ENCODE results near the gene SHCBP1. TPM values are rescaled to one million over a fixed set of nuclear protein-coding genes. Genes with fewer than 3 reads are reported as not detected.
"Not testable (repeated sequence)": the region's sequence is repeated elsewhere in the genome, so short reads cannot be mapped to it uniquely, and the experiment has no call there.

Gene SHCBP1, protein sequence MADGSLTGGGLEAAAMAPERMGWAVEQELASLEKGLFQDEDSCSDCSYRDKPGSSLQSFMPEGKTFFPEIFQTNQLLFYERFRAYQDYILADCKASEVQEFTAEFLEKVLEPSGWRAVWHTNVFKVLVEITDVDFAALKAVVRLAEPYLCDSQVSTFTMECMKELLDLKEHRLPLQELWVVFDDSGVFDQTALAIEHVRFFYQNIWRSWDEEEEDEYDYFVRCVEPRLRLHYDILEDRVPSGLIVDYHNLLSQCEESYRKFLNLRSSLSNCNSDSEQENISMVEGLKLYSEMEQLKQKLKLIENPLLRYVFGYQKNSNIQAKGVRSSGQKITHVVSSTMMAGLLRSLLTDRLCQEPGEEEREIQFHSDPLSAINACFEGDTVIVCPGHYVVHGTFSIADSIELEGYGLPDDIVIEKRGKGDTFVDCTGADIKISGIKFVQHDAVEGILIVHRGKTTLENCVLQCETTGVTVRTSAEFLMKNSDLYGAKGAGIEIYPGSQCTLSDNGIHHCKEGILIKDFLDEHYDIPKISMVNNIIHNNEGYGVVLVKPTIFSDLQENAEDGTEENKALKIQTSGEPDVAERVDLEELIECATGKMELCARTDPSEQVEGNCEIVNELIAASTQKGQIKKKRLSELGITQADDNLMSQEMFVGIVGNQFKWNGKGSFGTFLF
- 2.8 TPM for total RNA-seq

GRCh38 chr16:46621006-46621933 lies at the start of gene SHCBP1:
Gene SHCBP1 (minus strand): TSS chr16:46621379. CDS start chr16:46621359, 20 bp downstream.
- DNase-seq = peak; percentile 46

DNA sequence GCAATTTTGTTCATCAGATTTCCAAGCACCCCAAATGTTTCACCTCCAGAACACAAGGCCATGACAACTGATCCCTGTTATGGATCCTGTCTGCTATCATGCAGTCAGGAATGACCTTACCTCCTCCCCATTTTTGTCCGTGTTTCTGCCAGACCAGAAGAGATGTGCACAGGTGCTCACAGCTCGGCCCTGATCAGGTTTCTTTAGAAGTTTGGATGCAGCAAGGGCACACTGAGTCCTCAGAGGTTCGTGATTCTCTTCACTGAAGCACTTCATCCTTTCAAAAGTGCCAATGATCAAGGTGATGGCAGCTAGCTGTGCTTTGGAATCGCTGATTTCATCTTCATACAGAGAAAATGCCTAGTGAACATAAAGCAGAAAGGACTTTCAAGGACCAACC lies 40.9 kb upstream of the SHCBP1 start:
- DNase-seq = no peak

DNA sequence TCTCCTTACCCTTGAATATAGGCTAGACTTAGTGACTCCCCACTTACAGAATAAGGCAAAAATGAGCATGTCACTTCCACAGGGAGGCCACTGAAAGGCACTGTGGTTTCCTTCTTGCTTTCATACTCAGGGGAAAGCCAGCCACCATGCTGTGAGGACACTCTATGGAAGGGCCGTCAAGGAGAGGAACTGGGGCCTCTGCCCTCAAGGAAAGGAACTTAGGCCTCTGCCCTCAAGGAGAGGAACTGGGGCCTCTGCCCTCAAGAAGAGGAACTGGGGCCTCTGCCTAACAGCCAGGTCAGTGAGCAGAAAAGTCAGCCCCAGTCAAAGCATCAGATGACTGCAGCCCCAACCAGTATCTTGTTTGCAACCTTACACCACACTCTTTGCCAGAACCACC lies 37.7 kb upstream of the SHCBP1 start:
- DNase-seq = no peak

- DNase-seq = no peak
These were observed 30.1 kb upstream of the SHCBP1 start for GRCh38 chr16:46651305-46651704.

DNA sequence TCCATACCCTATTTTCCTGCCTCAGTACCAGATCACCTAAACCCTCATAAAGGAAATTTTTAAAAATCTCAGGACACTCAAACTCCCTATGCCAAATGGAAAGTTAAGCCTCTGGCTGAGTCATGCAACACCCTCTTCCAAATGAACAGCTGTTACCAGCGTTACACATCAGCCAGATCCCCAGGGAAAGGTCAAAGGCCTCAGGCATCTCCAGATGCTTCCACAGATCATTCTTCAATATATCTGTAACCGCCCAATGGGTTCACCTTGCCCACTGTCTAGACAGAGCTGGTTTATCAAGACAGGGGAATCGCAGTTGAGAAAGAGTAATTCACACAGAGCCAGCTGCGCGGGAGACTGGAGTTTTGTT lies 29.1 kb upstream of the SHCBP1 start:
- no peak for DNase-seq

GRCh38 chr16:46649588-46650253 lies 28.5 kb upstream of the SHCBP1 start:
- DNase-seq = peak; percentile 33

DNA sequence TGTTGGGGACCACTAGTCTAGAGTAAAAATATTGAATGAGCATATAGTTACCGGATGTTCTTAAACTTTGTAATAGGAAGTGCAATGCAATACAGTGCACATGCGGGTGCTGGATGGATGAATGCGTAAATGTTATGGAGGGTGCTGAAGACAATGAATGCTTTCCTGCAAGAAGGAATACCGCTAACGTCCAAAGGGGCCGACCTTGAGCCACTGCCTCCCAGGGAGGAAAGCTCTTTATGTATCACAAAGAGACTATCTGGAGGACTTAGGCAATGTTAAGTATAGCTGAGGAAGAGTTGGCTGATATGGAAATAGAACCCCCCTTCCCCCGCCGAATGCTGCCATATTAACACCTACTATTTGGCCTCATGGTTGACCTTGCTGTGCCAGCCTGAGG lies 27.5 kb upstream of the SHCBP1 start:
- no peak for DNase-seq

- DNase-seq = no peak
These were observed 18.1 kb upstream of the SHCBP1 start for GRCh38 chr16:46638947-46639925.

GRCh38 chr16:46632778-46633733 lies 11.9 kb upstream of the SHCBP1 start:
- DNase-seq = no peak

DNA sequence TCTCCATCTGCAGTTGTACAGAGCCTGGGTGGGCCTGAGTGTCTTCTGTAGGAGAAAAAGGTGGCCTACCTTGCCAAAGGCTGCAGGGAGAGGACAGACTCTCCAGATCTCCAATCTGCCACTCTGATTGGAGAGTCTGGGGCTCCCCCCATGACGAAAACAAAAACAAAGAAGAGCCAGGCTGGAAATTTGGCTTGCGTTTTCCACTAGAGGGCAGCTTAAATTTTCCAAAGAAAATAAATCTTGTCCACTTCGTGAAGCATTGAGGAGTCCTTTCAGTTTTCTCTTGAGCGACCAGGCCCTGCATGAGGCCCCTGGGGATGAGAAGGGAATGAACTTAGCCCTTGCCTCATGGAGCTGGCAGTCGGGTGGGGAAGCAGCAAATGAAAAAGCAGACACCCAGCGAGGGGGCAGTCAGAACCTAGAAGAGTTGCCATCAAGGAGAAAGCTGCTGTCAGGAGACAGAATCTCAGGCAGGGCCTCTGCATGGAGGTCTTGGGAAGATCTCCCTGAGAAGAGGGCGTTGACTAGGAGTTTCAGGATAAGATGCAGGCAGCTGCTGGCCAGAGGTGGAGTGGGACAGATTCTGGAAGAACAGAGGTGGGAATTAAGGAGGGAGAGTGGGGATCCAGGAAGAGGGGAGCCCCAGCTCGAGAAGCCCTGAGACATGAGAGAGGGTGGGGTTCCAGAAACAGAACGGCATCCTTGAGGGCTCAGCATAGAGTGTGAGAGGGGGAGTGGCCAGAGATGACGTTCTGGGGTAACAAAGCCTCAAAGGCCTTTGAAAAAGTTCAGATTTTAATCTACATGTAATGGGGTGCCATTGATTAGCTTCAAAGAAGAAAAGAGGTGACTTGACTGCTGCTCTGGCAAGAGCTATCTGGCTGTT lies 8.4 kb upstream of the SHCBP1 start:
- DNase-seq = no peak

- no peak for DNase-seq
These were observed 6.6 kb upstream of the SHCBP1 start for GRCh38 chr16:46627746-46628145.

DNA sequence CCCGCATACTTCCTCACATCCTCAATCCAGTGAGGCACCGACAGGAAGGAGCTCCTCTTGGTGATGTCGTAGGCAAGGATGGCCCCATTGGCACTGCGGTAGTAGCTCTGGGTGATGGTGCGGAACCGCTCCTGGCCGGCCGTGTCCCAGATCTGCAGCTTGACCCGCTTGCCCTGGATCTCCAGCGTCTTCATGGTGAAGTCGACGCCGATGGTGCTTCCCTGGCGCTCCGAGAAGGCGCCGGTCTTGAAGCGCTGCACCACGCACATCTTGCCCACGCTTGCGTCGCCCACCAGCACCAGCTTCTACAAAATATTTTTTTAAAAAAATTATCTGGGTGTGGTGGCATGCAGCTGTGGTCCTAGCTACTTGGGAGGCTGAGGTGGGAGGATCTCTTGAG lies 5.5 kb upstream of the SHCBP1 start:
- not testable (repeated sequence) for DNase-seq

GRCh38 chr16:46624862-46625261 lies 3.7 kb upstream of the SHCBP1 start:
- not testable (repeated sequence) for DNase-seq

DNA sequence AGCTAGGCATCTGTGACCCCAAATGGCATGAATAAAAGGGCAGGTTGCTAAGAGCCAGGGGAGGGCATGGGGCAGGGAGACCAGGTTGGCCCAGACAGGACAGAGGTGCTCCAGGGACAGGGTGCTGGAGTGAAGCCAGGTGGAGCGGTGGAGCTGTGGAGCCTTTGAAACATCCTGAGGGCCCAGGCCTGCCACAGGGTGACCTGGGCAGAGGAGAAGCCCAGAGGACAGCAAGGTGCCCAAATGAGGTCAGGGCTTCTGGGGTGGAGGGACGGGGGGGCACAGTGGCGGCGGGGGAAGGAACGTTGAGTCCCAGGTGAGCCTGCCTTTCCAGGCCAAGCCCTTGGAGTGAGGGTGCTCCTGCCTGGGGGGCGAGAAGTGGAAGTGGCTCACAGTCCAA lies 2.5 kb upstream of the SHCBP1 start:
- DNase-seq = not testable (repeated sequence)

DNA sequence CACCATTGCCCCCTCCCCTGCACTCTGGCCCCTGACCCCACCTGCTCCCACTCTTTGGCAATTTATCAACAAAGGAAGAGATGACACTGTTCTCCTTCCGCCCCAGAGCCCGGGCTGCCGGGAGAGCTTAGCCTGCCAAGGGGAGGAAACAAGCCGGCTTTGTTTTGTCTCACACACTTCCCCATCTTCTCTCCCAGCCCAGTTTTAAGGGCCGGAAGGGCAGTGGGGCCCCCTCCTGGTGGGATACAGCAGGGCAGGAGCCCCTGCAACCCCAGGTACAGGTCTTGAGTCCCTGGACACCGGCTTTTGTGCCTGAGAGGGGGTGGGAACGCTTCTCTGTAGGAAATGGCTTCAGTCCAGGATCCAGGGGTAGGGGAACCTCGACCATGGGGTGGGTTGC lies 2.1 kb upstream of the SHCBP1 start:
- DNase-seq = not testable (repeated sequence)

- no peak for DNase-seq
These were observed 926 bp upstream of the SHCBP1 start for GRCh38 chr16:46621934-46622676.

DNA sequence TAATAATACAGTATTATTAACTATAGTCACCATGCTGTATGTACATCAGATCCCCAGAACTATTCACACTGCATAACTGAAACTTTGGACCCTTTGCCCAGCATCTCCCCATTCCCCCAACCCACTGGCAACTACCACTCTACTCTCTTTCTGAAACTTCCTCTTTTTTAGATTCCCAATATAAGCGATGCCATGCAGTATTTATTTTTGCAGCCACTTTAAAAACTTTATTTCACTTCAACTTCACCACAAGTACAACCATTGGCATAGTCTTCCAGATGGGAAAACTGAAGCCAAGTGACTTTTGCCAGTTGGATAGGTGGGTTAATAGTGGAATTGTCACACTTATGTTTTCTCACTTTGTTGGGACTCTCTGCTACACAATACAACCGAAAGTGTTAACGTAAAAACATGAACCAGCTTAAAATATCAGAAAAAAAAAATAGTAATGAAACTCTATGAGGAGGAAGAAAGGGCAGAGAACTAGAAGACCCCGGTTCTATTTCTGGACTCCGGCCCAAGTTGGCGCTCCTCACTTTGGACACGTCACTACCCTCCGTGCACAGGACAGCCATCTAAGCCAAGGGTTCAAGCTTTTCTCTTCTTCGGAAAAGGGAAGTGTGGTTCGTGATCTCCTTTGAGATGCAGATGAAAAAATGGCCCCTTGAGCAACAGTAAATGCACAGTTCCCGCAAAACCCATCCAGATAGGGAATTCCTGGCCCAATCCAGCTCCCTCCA lies 743 bp downstream of the SHCBP1 start:
- DNase-seq = no peak

Data from occipital lobe (tissue), 2 donors.